ENCODE data around the gene IL11.

- no peak for TF ChIP-seq CTCF (IDR thresholded peaks at IDR 0.05)
- no peak for TF ChIP-seq POLR2A (IDR thresholded peaks at IDR 0.05)
These were observed 2.2 kb downstream of the IL11 start for GRCh38 chr19:55368106-55368505.
